Measurements from ENCODE around the gene NPTXR. TPM values are rescaled to one million over a fixed set of nuclear protein-coding genes. Genes with fewer than 3 reads are reported as not detected.

Gene NPTXR
- polyA plus RNA-seq, 1 of the 3 experiments (the other 2 are of a cell fraction), result 1.2 TPM

GRCh38 chr22:38793317-38793716, 50.5 kb downstream of the NPTXR start:
- TF ChIP-seq CTCF (IDR thresholded peaks at IDR 0.05) (no peak), NFIC (IDR thresholded peaks at IDR 0.05; ENCODE audit: borderline replicate concordance) (no peak), ELF1 (IDR thresholded peaks at IDR 0.05) (no peak), RCOR1 (IDR thresholded peaks at IDR 0.05; ENCODE audit: low read length) (no peak), MEF2A (IDR thresholded peaks at IDR 0.05; ENCODE audit: borderline replicate concordance, low read depth) (no peak), YY1 (IDR thresholded peaks at IDR 0.05; ENCODE audit: low read depth) (no peak), USF1 (IDR thresholded peaks at IDR 0.05; ENCODE audit: borderline replicate concordance, low read depth) (no peak), TAF1 (IDR thresholded peaks at IDR 0.05; ENCODE audit: borderline replicate concordance, low read depth, low read length) (no peak)
- 0 out of 2 replicates have a peak overlapping the region, but pooled peaks have one; percentile 35 for H2AFZ ChIP-seq (ENCODE audit: low read depth)
- peaks cover 5% of the 10 kb centered on the region; the same call in 1 of the 2 replicates for H3K79me2 ChIP-seq (ENCODE audit: insufficient read depth)
- CTCF ChIA-PET, result no interaction called here
- H3K9me3 ChIP-seq, result no peaks in the 10 kb centered on the region
- no peak for DNase-seq
- peak overlapping the region; percentile 69 for H3K9ac ChIP-seq
- POLR2A ChIA-PET, result no interaction called here
- no peak overlapping the region for H3K27ac ChIP-seq (ENCODE audit: low read depth in 2 of 2, low read length in 1 of 2)
- peaks cover 9 to 14% of the 10 kb centered on the region in 2 experiments; a peak in 3 of 4 replicates for H3K4me1 ChIP-seq (ENCODE audit: control insufficient read depth in 1 of 2, insufficient read depth in 2 of 2, low read depth in 1 of 2, low read length in 1 of 2)
- H3F3A ChIP-seq (replicated peaks; ENCODE audit: insufficient read depth), result no peaks in the 10 kb centered on the region
- 25% methylated on average over 5 of the region's 9 CpGs for WGBS (ENCODE audit: low lambda C conversion rate)
- H3K36me3 ChIP-seq (replicated peaks in 1 of 2; ENCODE audit: control insufficient read depth in 1 of 2, insufficient read depth in 2 of 2, low read length in 1 of 2), result no peaks in the 10 kb centered on the region
- no peaks in the 10 kb centered on the region for H3K27me3 ChIP-seq (ENCODE audit: insufficient read depth)
- H4K20me1 ChIP-seq (ENCODE audit: insufficient read depth), result no peaks in the 10 kb centered on the region
- H3K4me2 ChIP-seq, result peak overlapping the region; percentile 74
- peak overlapping the region; percentile 63 to 66 for H3K4me3 ChIP-seq (ENCODE audit: low read depth in 2 of 2, low read length in 1 of 2)
- H3K9me2 ChIP-seq, result no peaks in the 10 kb centered on the region

GRCh38 chr22:38792833-38793232, 51.0 kb downstream of the NPTXR start:
- ChIA-PET CTCF (interaction anchor here (1.3 kb wide), 1 partner anchor 24 kb away, joined by 4 read pairs; no protein-coding TSS in a partner anchor), POLR2A (no interaction called here)
- Histone ChIP-seq H3K4me2 (peak overlapping the region; percentile 74), H2AFZ (ENCODE audit: low read depth) (no peak overlapping the region), H3K27ac (ENCODE audit: low read depth in 2 of 2, low read length in 1 of 2) (no peak overlapping the region), H3K4me3 (ENCODE audit: low read depth in 2 of 2, low read length in 1 of 2) (peak overlapping the region; percentile 63 to 66), H3K9ac (no peak overlapping the region), H3K9me3 (no peaks in the 10 kb centered on the region), H3K4me1 (ENCODE audit: control insufficient read depth in 1 of 2, insufficient read depth in 2 of 2, low read depth in 1 of 2, low read length in 1 of 2) (peaks cover 14 to 17% of the 10 kb centered on the region in 2 experiments; a peak in 3 of 4 replicates), H3K36me3 (replicated peaks in 1 of 2; ENCODE audit: control insufficient read depth in 1 of 2, insufficient read depth in 2 of 2, low read length in 1 of 2) (no peaks in the 10 kb centered on the region), H3K27me3 (ENCODE audit: insufficient read depth) (no peaks in the 10 kb centered on the region), H3K79me2 (ENCODE audit: insufficient read depth) (peaks cover 5% of the 10 kb centered on the region; the same call in 1 of the 2 replicates), H3K9me2 (no peaks in the 10 kb centered on the region), H4K20me1 (ENCODE audit: insufficient read depth) (no peaks in the 10 kb centered on the region), H3F3A (replicated peaks; ENCODE audit: insufficient read depth) (peaks cover 3% of the 10 kb centered on the region)
- no peak for TF ChIP-seq MAX (IDR thresholded peaks at IDR 0.05; ENCODE audit: low read depth)
- no peak for TF ChIP-seq REST (IDR thresholded peaks at IDR 0.05; ENCODE audit: low read depth, low read length)
- TF ChIP-seq JUND (IDR thresholded peaks at IDR 0.05), result no peak
- no peak for TF ChIP-seq TCF12 (IDR thresholded peaks at IDR 0.05)
- no peak for TF ChIP-seq POLR2AphosphoS5 (IDR thresholded peaks at IDR 0.05; ENCODE audit: low read depth, low read length)
- TF ChIP-seq RXRA (IDR thresholded peaks at IDR 0.05; ENCODE audit: borderline replicate concordance, low read depth), result no peak
- no peak for TF ChIP-seq NRF1 (IDR thresholded peaks at IDR 0.05; ENCODE audit: low read depth, low read length)
- no peak for TF ChIP-seq CHD2 (IDR thresholded peaks at IDR 0.05; ENCODE audit: low read length, partially characterized antibody)
- no peak for TF ChIP-seq FOXM1 (IDR thresholded peaks at IDR 0.05; ENCODE audit: low read depth)
- TF ChIP-seq ZBTB33 (IDR thresholded peaks at IDR 0.05; ENCODE audit: borderline replicate concordance, low read depth), result no peak
- WGBS (ENCODE audit: low lambda C conversion rate), result 54% methylated on average over 4 of the region's 4 CpGs
- DNase-seq, result no peak

All from SK-N-SH (cell line).